ENCODE results near the gene WWOX. TPM values are rescaled to one million over a fixed set of nuclear protein-coding genes. Genes with fewer than 3 reads are reported as not detected.

WWOX gene
- total RNA-seq, 2 experiments from 2014 or later, result 19.1 to 23.7 TPM

DNA sequence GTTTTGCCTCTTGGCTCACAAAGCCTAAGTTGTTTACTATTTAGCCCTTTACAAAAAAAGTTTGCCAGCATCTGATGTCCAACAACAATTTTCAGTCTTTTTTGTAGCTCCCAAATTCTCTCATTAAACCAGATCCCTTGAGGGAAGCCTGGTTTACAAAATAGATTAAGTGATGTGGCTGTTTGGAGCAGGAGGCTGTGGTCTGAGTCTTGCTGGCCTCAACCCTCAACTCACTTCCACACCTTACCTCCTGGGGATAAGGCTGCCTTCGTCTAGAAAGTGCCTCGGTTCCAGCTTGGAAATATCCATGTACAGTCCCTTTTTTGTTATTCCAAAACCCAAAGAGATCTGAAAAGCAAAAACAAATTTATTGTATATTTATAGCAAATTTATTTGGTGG lies 138.4 kb downstream of the WWOX start:
- no peaks in the 10 kb centered on the region for H3K9me3 Mint-ChIP-seq
- no peaks in the 10 kb centered on the region for H3K36me3 Mint-ChIP-seq (ENCODE audit: low read depth)
- ChIA-PET POLR2A (no interaction called here), CTCF (no interaction called here)
- peaks cover 2% of the 10 kb centered on the region for H3K4me1 Mint-ChIP-seq (ENCODE audit: low read depth)
- no peak overlapping the region for H3K27ac Mint-ChIP-seq
- intact Hi-C loops (cut with micrococcal nuclease), result no loop called here
- no peaks in the 10 kb centered on the region for H3K27me3 Mint-ChIP-seq
- DNase-seq (no peak), ATAC-seq (no peak)
- TF ChIP-seq, protein P1, sequence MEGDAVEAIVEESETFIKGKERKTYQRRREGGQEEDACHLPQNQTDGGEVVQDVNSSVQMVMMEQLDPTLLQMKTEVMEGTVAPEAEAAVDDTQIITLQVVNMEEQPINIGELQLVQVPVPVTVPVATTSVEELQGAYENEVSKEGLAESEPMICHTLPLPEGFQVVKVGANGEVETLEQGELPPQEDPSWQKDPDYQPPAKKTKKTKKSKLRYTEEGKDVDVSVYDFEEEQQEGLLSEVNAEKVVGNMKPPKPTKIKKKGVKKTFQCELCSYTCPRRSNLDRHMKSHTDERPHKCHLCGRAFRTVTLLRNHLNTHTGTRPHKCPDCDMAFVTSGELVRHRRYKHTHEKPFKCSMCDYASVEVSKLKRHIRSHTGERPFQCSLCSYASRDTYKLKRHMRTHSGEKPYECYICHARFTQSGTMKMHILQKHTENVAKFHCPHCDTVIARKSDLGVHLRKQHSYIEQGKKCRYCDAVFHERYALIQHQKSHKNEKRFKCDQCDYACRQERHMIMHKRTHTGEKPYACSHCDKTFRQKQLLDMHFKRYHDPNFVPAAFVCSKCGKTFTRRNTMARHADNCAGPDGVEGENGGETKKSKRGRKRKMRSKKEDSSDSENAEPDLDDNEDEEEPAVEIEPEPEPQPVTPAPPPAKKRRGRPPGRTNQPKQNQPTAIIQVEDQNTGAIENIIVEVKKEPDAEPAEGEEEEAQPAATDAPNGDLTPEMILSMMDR (IDR thresholded peaks at IDR 0.05), result no peak
- H3K4me3 Mint-ChIP-seq, result no peak overlapping the region

DNA sequence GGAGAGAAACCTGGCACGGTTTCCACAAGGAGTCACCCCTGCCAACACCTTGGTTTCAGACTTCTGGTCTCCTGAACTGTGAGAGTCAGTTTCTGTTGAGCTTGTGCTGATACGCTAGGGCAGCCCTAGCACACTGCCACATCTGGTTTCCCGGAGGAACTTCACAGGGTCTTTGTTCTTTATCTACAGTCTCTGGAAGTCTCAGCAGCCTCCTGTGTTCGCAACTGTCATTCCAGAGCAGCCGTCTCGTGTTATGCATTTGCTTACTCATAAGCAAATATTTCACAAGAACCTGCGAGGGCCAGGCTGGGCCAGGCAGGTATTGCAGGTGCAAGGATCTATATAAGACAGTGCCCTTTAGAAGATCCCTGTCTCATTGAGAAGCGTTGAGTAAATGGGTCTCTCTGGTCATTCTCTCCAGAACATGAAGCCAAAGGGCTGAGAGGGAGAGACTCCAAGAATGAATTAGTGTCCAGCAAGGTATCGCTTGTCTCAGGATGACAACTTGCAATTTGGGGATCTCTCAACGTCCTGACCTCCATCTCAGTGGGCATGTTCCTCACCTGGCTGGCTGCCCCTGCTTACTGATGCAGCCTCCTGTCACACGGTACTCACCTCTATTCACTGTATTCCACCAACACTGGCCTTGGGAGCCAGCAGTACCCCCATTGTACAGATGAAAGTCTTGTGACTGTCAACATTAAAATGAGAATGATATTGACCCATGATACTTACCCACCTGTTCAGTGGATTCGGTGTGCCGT lies 141.2 kb downstream of the WWOX start:
- ChIA-PET POLR2A (no interaction called here), CTCF (no interaction called here)
- H3K27me3 Mint-ChIP-seq, result no peaks in the 10 kb centered on the region
- H3K36me3 Mint-ChIP-seq (ENCODE audit: low read depth), result no peaks in the 10 kb centered on the region
- no peaks in the 10 kb centered on the region for H3K4me1 Mint-ChIP-seq (ENCODE audit: low read depth)
- TF ChIP-seq, protein P1 (IDR thresholded peaks at IDR 0.05), result no peak
- no peaks in the 10 kb centered on the region for H3K9me3 Mint-ChIP-seq
- intact Hi-C loops (cut with micrococcal nuclease), result no loop called here
- H3K4me3 Mint-ChIP-seq, result no peak overlapping the region
- DNase-seq (no peak), ATAC-seq (no peak)
- no peak overlapping the region for H3K27ac Mint-ChIP-seq

DNA sequence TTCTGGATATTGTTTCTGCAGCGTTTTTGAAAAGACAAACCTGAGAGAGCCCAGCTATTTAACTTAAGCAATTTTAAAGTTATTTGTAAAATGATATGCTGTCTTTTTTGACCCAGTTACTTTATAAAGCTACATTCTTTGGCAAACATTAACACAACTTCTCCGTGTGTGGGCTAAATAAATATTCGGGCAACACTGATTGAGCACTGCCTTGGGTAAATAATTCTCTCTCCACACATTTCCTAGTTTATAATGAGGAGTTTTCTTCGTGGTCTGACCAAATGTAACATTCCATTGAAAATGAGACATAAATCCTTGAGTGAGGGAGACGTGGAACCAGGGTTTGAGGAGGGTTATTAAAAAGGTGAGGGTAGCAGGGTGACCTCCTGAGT lies 142.8 kb downstream of the WWOX start:
- intact Hi-C loops (cut with micrococcal nuclease), result no loop called here
- Mint-ChIP-seq H3K9me3 (no peaks in the 10 kb centered on the region), H3K4me3 (no peak overlapping the region), H3K27me3 (no peaks in the 10 kb centered on the region), H3K27ac (no peak overlapping the region), H3K36me3 (ENCODE audit: low read depth) (no peaks in the 10 kb centered on the region), H3K4me1 (ENCODE audit: low read depth) (no peaks in the 10 kb centered on the region)
- CTCF ChIA-PET, result no interaction called here
- ATAC-seq, result no peak
- DNase-seq, result no peak
- POLR2A ChIA-PET, result no interaction called here
- TF ChIP-seq, protein P1 (IDR thresholded peaks at IDR 0.05), result no peak

DNA sequence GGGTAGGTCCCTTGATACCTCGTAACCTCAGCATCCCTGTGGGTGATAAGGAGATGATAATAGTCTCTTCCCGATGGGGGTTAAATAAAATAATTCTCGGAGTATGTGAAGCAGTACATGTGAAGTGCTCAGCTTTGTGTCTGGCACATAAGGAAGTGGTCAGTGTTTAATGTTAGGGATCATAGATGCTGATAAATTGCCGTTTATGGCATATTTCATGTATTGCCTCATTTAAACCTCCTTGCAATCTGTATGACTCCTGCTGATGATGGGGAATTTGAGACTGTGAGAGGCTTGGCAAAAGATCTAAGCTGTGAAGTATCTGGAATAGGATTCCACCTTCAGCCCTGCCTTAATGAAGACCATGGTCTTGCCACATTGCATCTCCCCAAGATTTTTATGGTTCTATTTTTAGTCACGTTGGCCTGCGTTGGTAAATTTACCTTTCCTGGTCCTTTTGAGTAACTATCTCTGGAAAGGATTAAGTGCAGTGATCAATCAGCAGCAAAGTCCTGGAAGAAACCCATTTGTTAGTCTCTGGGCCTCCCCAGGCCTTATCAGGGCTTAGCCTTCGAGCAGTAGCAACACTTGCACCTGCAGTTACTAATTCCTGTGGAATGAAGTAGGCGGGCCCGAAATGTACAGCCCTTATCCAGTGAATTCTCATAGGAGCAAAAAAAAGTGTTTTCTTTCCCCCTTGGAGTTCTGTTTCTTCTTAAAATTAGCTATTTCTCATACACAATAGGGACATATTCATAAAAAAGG lies 144.9 kb downstream of the WWOX start:
- DNase-seq, result no peak
- H3K9me3 Mint-ChIP-seq, result no peaks in the 10 kb centered on the region
- ChIA-PET POLR2A (no interaction called here), CTCF (no interaction called here)
- no peaks in the 10 kb centered on the region for H3K4me1 Mint-ChIP-seq (ENCODE audit: low read depth)
- TF ChIP-seq, protein P1 (IDR thresholded peaks at IDR 0.05), result no peak
- ATAC-seq, result no peak
- no peak overlapping the region for H3K27ac Mint-ChIP-seq
- H3K4me3 Mint-ChIP-seq, result no peak overlapping the region
- intact Hi-C loops (cut with micrococcal nuclease), result no loop called here
- no peaks in the 10 kb centered on the region for H3K36me3 Mint-ChIP-seq (ENCODE audit: low read depth)
- H3K27me3 Mint-ChIP-seq, result no peaks in the 10 kb centered on the region

DNA sequence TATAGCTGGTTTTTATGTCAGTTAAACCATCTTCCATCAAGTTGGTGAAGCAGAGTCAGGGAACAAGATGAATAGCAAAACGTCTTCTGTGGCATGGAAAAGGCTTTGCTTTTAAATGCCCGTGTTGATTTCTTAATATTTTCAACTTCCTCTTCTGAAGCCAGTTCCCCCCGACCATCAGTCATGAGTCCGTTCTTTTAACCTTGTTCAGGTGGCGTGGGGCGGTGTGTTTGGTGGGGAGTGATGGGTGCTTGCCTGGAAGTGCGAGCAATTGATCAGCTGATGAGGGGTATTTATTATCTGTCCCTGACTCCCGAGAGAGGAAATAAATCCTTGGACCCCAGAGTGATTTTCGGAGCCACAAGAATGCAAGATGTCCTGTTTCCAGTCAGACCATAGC lies 147.1 kb downstream of the WWOX start:
- H3K27me3 Mint-ChIP-seq, result no peaks in the 10 kb centered on the region
- no peak overlapping the region for H3K4me3 Mint-ChIP-seq
- H3K27ac Mint-ChIP-seq, result no peak overlapping the region
- DNase-seq (no peak), ATAC-seq (no peak)
- no peaks in the 10 kb centered on the region for H3K9me3 Mint-ChIP-seq
- H3K36me3 Mint-ChIP-seq (ENCODE audit: low read depth), result no peaks in the 10 kb centered on the region
- CTCF ChIA-PET, result no interaction called here
- no peaks in the 10 kb centered on the region for H3K4me1 Mint-ChIP-seq (ENCODE audit: low read depth)
- TF ChIP-seq, protein P1 (IDR thresholded peaks at IDR 0.05), result no peak
- intact Hi-C loops (cut with micrococcal nuclease), result no loop called here
- POLR2A ChIA-PET, result no interaction called here

Data from activated CD8-positive, alpha-beta T cell treated with anti-CD3 and anti-CD28 coated beads for 36 hours (primary cell).